DMS 273 treated with DMSO at 0.1 percent for 48 hours (cell line): Measurements from ENCODE around the gene PEX3.

ENCODE experiments used
- DNase-seq: peaks from one replicate; lab custom pipeline; 2025; lab: John Stamatoyannopoulos, UW

The PEX3 gene

GRCh38 chr6:143539106-143539505 is 88.5 kb downstream of the PEX3 start:
- DNase-seq, result no peak

DNA sequence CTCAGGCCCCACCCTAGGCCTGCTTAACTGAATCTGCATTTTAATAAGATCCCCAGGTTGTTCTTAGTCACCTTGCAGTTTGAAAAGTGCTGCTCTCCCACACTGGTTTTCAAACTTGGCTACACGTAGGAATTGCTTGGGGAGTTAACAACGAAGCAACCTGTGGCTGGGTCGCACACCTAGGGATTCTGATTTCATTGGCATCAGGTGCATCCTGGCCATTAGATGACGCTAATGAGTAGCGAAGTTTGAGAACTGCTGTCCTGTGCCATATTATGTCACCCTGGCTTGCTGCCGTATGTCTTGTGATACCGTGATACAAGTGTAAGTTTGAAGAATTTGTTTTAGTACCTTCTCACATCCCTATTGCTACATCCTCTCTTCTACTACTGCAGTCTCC is 89.1 kb downstream of the PEX3 start:
- DNase-seq, result no peak

DNA sequence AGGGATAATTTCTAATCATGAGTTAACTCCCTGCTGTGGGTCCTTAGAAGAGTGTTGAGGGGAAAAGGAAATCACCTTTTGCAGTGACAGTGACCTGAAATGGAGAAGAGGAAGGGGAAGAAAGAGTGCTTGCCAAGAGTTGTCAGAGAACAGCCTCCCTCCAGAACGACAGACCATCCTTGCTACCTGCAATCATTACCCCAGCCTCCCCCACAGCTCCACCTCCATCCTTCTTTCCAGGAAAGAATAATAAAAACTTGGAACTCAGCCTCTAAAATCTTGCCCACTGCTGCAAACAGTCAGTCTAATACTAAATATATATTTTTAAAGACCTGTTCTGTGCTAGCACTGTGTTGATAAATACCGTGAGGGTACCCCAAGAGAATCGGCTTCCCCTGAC is 89.6 kb downstream of the PEX3 start:
- no peak for DNase-seq
